Trophoblast cell (in vitro differentiated cells and primary cell): ENCODE results near the gene PRKACB.

Experiments used
- DNase-seq, 2 donors: peaks; one replicate each; pipeline ENCODE4 v3.0.0-alpha.2; 2016
- H2AFZ ChIP-seq: 2 replicates; pipeline ENCODE4 v1.6.1; 2013; ENCODE audit warnings: low read length, moderate library complexity, mild to moderate bottlenecking; ENCODE audit not compliant: insufficient read depth, poor library complexity
- H2AK5ac ChIP-seq: 2 replicates; pipeline ENCODE4 v1.6.1; 2013; ENCODE audit warnings: mild to moderate bottlenecking, low read length
- H2BK120ac ChIP-seq: 2 replicates; pipeline ENCODE4 v1.6.1; 2013; ENCODE audit warnings: low read length, mild to moderate bottlenecking, moderate library complexity; ENCODE audit not compliant: insufficient read depth, poor library complexity
- H2BK12ac ChIP-seq: 2 replicates; pipeline ENCODE4 v1.6.1; 2013; ENCODE audit warnings: mild to moderate bottlenecking, low read length, moderate library complexity
- H2BK5ac ChIP-seq: 2 replicates; pipeline ENCODE4 v1.6.1; 2013; ENCODE audit warnings: low read length, low read depth, moderate library complexity, mild to moderate bottlenecking; ENCODE audit not compliant: poor library complexity
- H3K14ac ChIP-seq: 2 replicates; pipeline ENCODE4 v1.6.1; 2013; ENCODE audit warnings: mild to moderate bottlenecking, low read length
- H3K18ac ChIP-seq: 2 replicates; pipeline ENCODE4 v1.6.1; 2013; ENCODE audit warnings: mild to moderate bottlenecking, low read length
- H3K23ac ChIP-seq: 2 replicates; pipeline ENCODE4 v1.6.1; 2013; ENCODE audit warnings: low read length
- H3K27ac ChIP-seq: 2 replicates; pipeline ENCODE4 v1.5.1; 2013; ENCODE audit warnings: low read depth, mild to moderate bottlenecking, inconsistent platforms, low read length, moderate library complexity
- H3K27me3 ChIP-seq: 2 replicates; pipeline ENCODE4 v1.6.1; 2013; ENCODE audit warnings: inconsistent platforms, mild to moderate bottlenecking, low read length, moderate library complexity; ENCODE audit not compliant: insufficient read depth
- H3K36me3 ChIP-seq, 2 experiments: 1 replicate in 1 of 2; 2 replicates in 1 of 2; pipeline ENCODE4 v1.6.1; 2013; ENCODE audit warnings: low read length in 2 of 2, mild to moderate bottlenecking in 2 of 2, moderate library complexity in 1 of 2; ENCODE audit not compliant: insufficient read depth in 2 of 2, control insufficient read depth in 1 of 2
- H3K4ac ChIP-seq: 2 replicates; pipeline ENCODE4 v1.6.1; 2013; ENCODE audit warnings: low read depth, mild to moderate bottlenecking, low read length, moderate library complexity
- H3K4me1 ChIP-seq, 2 experiments: 1 replicate in 1 of 2; 2 replicates in 1 of 2; pipeline ENCODE4 v1.6.1; 2013; ENCODE audit warnings: low read length in 2 of 2, mild to moderate bottlenecking in 2 of 2, moderate library complexity in 1 of 2; ENCODE audit not compliant: insufficient read depth in 2 of 2, control insufficient read depth in 1 of 2
- H3K4me2 ChIP-seq: 2 replicates; pipeline ENCODE4 v1.6.1; 2013; ENCODE audit warnings: inconsistent platforms, mild to moderate bottlenecking, low read length, moderate library complexity
- H3K4me3 ChIP-seq: 2 replicates; pipeline ENCODE4 v1.5.1; 2013; ENCODE audit warnings: mild to moderate bottlenecking, low read depth, low read length, inconsistent platforms
- H3K79me1 ChIP-seq: one replicate; pipeline ENCODE4 v1.6.1; 2013; ENCODE audit warnings: low read length
- H3K79me2 ChIP-seq: 2 replicates; pipeline ENCODE4 v1.6.1; 2013; ENCODE audit warnings: low read length, mild to moderate bottlenecking; ENCODE audit not compliant: control insufficient read depth, insufficient read depth, poor library complexity
- H3K9ac ChIP-seq: 2 replicates; pipeline ENCODE4 v1.6.1; 2013; ENCODE audit warnings: mild to moderate bottlenecking, low read length
- H3K9me3 ChIP-seq: 2 replicates; pipeline ENCODE4 v1.6.1; 2013; ENCODE audit warnings: low read depth, mild to moderate bottlenecking, control low read depth, inconsistent platforms, low read length; ENCODE audit not compliant: insufficient read depth
- H4K12ac ChIP-seq: 2 replicates; pipeline ENCODE4 v1.6.1; 2013; ENCODE audit warnings: low read depth, mild to moderate bottlenecking, low read length, moderate library complexity
- H4K8ac ChIP-seq: 2 replicates; pipeline ENCODE4 v1.6.1; 2013; ENCODE audit warnings: low read depth, mild to moderate bottlenecking, low read length, moderate library complexity
- H4K91ac ChIP-seq: one replicate; pipeline ENCODE4 v1.6.1; 2013; ENCODE audit warnings: low read depth, mild to moderate bottlenecking, low read length, moderate library complexity
- WGBS: extraction: QIAGEN DNeasy Blood & Tissue Kit; methylation state at CpG from one replicate; pipeline ENCODE4 v1.1.7; 2013; ENCODE audit warnings: missing lambda C conversion rate; ENCODE audit not compliant: insufficient read length, insufficient coverage; ENCODE audit errors: extremely low coverage; 5-methylcytosine and 5-hydroxymethylcytosine counted together

Gene PRKACB

DNA sequence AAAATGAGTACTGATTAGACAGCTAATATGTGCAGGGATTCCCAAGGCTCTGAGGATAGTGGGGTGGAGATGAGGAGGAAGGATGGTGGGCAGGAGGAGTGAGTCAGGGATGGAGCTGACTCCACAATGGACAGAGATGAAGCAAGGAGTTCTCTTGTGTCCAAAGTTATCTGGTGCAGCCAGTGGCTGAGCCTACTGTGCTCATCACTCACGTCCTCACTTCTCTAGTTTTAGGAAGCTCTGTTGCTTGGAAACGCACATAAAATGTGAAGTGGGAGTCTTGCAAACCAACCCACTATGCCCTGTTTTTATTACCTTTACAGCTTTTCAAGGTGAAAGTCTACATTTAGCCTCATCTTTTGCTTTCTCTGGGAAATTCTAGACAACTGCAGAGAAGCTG, 120.9 kb downstream of the PRKACB start:
- Histone ChIP-seq H3K27ac (no peak overlapping the region), H3K79me2 (no peaks in the 10 kb centered on the region), H3K4me2 (no peak overlapping the region), H2BK5ac (no peak overlapping the region), H2BK120ac (no peak overlapping the region), H4K91ac (no peak overlapping the region), H3K36me3 (no peaks in the 10 kb centered on the region), H4K8ac (no peak overlapping the region), H3K79me1 (no peaks in the 10 kb centered on the region), H3K18ac (no peak overlapping the region), H4K12ac (no peak overlapping the region), H2AK5ac (no peak overlapping the region), H3K4me1 (no peaks in the 10 kb centered on the region), H3K9ac (no peak overlapping the region), H3K4me3 (no peak overlapping the region), H3K4ac (no peak overlapping the region), H3K9me3 (no peaks in the 10 kb centered on the region), H3K23ac (no peak overlapping the region), H3K14ac (no peak overlapping the region), H3K27me3 (no peaks in the 10 kb centered on the region), H2BK12ac (no peak overlapping the region), H2AFZ (no peak overlapping the region)
- no CpG with 5 or more reads among the region's 2 CpGs for WGBS
- no peak for DNase-seq

DNA sequence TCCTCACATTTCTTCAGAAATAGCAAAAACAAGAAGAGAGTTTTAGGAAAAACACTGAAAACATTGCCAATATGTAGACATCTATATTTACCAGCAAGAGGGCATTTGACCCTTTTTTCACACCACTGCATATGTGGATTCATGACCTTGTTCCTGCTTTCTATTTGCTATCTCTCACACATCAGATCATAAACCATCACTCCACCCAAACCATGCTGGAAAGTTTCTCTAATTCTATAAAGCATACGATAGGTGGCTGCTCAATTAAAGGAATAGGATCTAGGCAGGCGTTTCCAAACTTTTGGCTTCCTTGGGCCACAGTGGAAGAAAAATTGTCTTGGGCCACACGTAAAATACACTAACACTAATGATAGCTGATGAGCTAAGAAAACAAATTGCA, 121.8 kb downstream of the PRKACB start:
- H3K18ac ChIP-seq = no peak overlapping the region
- H3K27ac ChIP-seq = no peak overlapping the region
- H3K4me1 ChIP-seq = no peaks in the 10 kb centered on the region
- H3K9me3 ChIP-seq = no peaks in the 10 kb centered on the region
- no peaks in the 10 kb centered on the region for H3K36me3 ChIP-seq
- no peak overlapping the region for H3K9ac ChIP-seq
- no peak overlapping the region for H3K4ac ChIP-seq
- no peak overlapping the region for H2AK5ac ChIP-seq
- no peaks in the 10 kb centered on the region for H3K27me3 ChIP-seq
- no peak overlapping the region for H4K8ac ChIP-seq
- no peak overlapping the region for H2BK12ac ChIP-seq
- no peak overlapping the region for H4K91ac ChIP-seq
- no peak overlapping the region for H3K4me2 ChIP-seq
- WGBS = no CpG with 5 or more reads among the region's 3 CpGs
- H3K14ac ChIP-seq = no peak overlapping the region
- no peak overlapping the region for H3K4me3 ChIP-seq
- DNase-seq = no peak
- no peak overlapping the region for H2AFZ ChIP-seq
- H3K23ac ChIP-seq = no peak overlapping the region
- no peaks in the 10 kb centered on the region for H3K79me1 ChIP-seq
- H2BK5ac ChIP-seq = no peak overlapping the region
- no peak overlapping the region for H4K12ac ChIP-seq
- H3K79me2 ChIP-seq = no peaks in the 10 kb centered on the region
- H2BK120ac ChIP-seq = no peak overlapping the region

GRCh38 chr1:84266748-84267147, 122.7 kb downstream of the PRKACB start:
- H4K91ac ChIP-seq = no peak overlapping the region
- no peak overlapping the region for H3K18ac ChIP-seq
- H2AFZ ChIP-seq = no peak overlapping the region
- no peak for DNase-seq
- no peak overlapping the region for H2BK5ac ChIP-seq
- no peak overlapping the region for H3K4me2 ChIP-seq
- no CpG with 5 or more reads among the region's 1 CpG for WGBS
- no peaks in the 10 kb centered on the region for H3K79me1 ChIP-seq
- no peaks in the 10 kb centered on the region for H3K4me1 ChIP-seq
- no peak overlapping the region for H3K14ac ChIP-seq
- H2BK12ac ChIP-seq = no peak overlapping the region
- no peak overlapping the region for H4K8ac ChIP-seq
- H3K9ac ChIP-seq = no peak overlapping the region
- H3K36me3 ChIP-seq = no peaks in the 10 kb centered on the region
- no peaks in the 10 kb centered on the region for H3K9me3 ChIP-seq
- no peak overlapping the region for H3K4ac ChIP-seq
- no peak overlapping the region for H2BK120ac ChIP-seq
- no peak overlapping the region for H3K4me3 ChIP-seq
- no peaks in the 10 kb centered on the region for H3K27me3 ChIP-seq
- no peak overlapping the region for H4K12ac ChIP-seq
- no peaks in the 10 kb centered on the region for H3K79me2 ChIP-seq
- no peak overlapping the region for H2AK5ac ChIP-seq
- no peak overlapping the region for H3K27ac ChIP-seq
- H3K23ac ChIP-seq = no peak overlapping the region

- no peak for DNase-seq
- Histone ChIP-seq H3K79me2 (no peaks in the 10 kb centered on the region), H3K27ac (no peak overlapping the region), H4K8ac (no peak overlapping the region), H3K4ac (no peak overlapping the region), H2BK120ac (no peak overlapping the region), H3K36me3 (no peaks in the 10 kb centered on the region), H3K27me3 (no peaks in the 10 kb centered on the region), H3K79me1 (no peaks in the 10 kb centered on the region), H3K9me3 (no peaks in the 10 kb centered on the region), H3K18ac (no peak overlapping the region), H3K4me2 (no peak overlapping the region), H4K12ac (no peak overlapping the region), H2AFZ (no peak overlapping the region), H2AK5ac (no peak overlapping the region), H2BK12ac (no peak overlapping the region), H3K4me1 (no peaks in the 10 kb centered on the region), H3K9ac (no peak overlapping the region), H3K23ac (no peak overlapping the region), H2BK5ac (no peak overlapping the region), H3K4me3 (no peak overlapping the region), H3K14ac (no peak overlapping the region), H4K91ac (no peak overlapping the region)
Observed at GRCh38 chr1:84267476-84267875, 123.4 kb downstream of the PRKACB start.

DNA sequence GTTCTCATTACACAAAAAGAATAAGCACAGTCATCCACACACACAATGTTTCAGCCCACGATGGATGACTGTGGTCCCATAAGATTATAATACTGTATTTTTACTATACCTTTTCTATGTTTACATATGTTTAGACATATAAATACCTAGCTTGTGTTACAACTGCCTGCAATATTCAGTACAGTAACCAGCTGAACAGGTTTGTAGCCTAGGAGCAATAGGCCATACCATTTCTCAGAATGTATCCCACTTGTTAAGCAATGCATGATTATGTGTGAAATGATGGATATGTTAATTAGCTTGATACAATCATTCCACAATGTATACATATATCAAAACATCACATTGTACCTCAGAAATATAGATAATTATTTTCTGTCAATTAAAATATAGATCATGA, 124.3 kb downstream of the PRKACB start:
- DNase-seq = peak; percentile 34 to 79
- Histone ChIP-seq H2AK5ac (no peak overlapping the region), H3K27ac (no peak overlapping the region), H2AFZ (no peak overlapping the region), H3K4ac (no peak overlapping the region), H3K4me1 (no peaks in the 10 kb centered on the region), H3K79me2 (no peaks in the 10 kb centered on the region), H3K4me3 (no peak overlapping the region), H3K27me3 (no peaks in the 10 kb centered on the region), H3K14ac (no peak overlapping the region), H4K91ac (no peak overlapping the region), H3K9ac (no peak overlapping the region), H3K79me1 (no peaks in the 10 kb centered on the region), H3K36me3 (no peaks in the 10 kb centered on the region), H3K23ac (no peak overlapping the region), H3K18ac (no peak overlapping the region), H2BK120ac (no peak overlapping the region), H2BK12ac (no peak overlapping the region), H2BK5ac (no peak overlapping the region), H3K9me3 (no peaks in the 10 kb centered on the region), H3K4me2 (no peak overlapping the region), H4K12ac (no peak overlapping the region), H4K8ac (no peak overlapping the region)
- WGBS = no CpG with 5 or more reads among the region's 1 CpG
